CD4-positive, alpha-beta T cell treated with Interleukin-4 for 1 hour (primary cell): Measurements from ENCODE around the gene GJC3.
"Not testable (repeated sequence)": the region's sequence is repeated elsewhere in the genome, so short reads cannot be mapped to it uniquely, and the experiment has no call there.

Experiments used
- DNase-seq, 2 donors: peaks; one replicate each; pipeline ENCODE4 v3.0.0-alpha.2; 2020 to 2022

Gene GJC3

GRCh38 chr7:99928994-99929729 lies at the start of gene GJC3:
GJC3 (minus strand) TSS chr7:99929620; CDS start chr7:99929620, 0 bp downstream.
- peak; percentile 27 to 41 for DNase-seq

- DNase-seq: no peak
Measured at GRCh38 chr7:99976626-99977025, 47.2 kb upstream of the GJC3 start.

GRCh38 chr7:99975782-99976521 lies 46.5 kb upstream of the GJC3 start, which contains the start of gene AZGP1:
AZGP1 (minus strand) TSS chr7:99976031; CDS start chr7:99976020, 11 bp downstream.
- DNase-seq: no peak

GRCh38 chr7:99974681-99975080 lies 45.3 kb upstream of the GJC3 start:
- no peak for DNase-seq

GRCh38 chr7:99973817-99974216 lies 44.4 kb upstream of the GJC3 start:
- DNase-seq: not testable (repeated sequence)

GRCh38 chr7:99971242-99971641 lies 41.8 kb upstream of the GJC3 start:
- no peak for DNase-seq

GRCh38 chr7:99969813-99970212 lies 40.4 kb upstream of the GJC3 start:
- DNase-seq: not testable (repeated sequence)

- no peak for DNase-seq
Measured at GRCh38 chr7:99969298-99969697, 39.9 kb upstream of the GJC3 start.

GRCh38 chr7:99958564-99959227 lies 29.3 kb upstream of the GJC3 start:
- no peak for DNase-seq

- DNase-seq: no peak
Measured at GRCh38 chr7:99955247-99955646, 25.8 kb upstream of the GJC3 start.

GRCh38 chr7:99954643-99955042 lies 25.2 kb upstream of the GJC3 start:
- DNase-seq: not testable (repeated sequence)

GRCh38 chr7:99953649-99954048 lies 24.2 kb upstream of the GJC3 start:
- DNase-seq: no peak

- not testable (repeated sequence) for DNase-seq
Measured at GRCh38 chr7:99952649-99953048, 23.2 kb upstream of the GJC3 start.

GRCh38 chr7:99950819-99951218 lies 21.4 kb upstream of the GJC3 start:
- not testable (repeated sequence) for DNase-seq

- DNase-seq: peak in 1 of 2 donors; percentile 27
Measured at GRCh38 chr7:99949645-99950228, 20.3 kb upstream of the GJC3 start.

- no peak for DNase-seq
Measured at GRCh38 chr7:99947608-99948007, 18.2 kb upstream of the GJC3 start.

GRCh38 chr7:99944497-99945070 lies 15.2 kb upstream of the GJC3 start:
- DNase-seq: no peak

GRCh38 chr7:99943641-99944496 lies 14.4 kb upstream of the GJC3 start:
- no peak for DNase-seq

GRCh38 chr7:99938296-99938695 lies 8.9 kb upstream of the GJC3 start:
- no peak for DNase-seq

- DNase-seq: not testable (repeated sequence)
Measured at GRCh38 chr7:99935009-99935408, 5.6 kb upstream of the GJC3 start.

GRCh38 chr7:99930376-99930775 lies 956 bp upstream of the GJC3 start:
- no peak for DNase-seq

- DNase-seq: no peak
Measured at GRCh38 chr7:99929730-99930053, 272 bp upstream of the GJC3 start.
